Body of pancreas (tissue), 4 donors: ENCODE results near the gene CAST.

Experiments
- POLR2A ChIP-seq, 3 donors: fragments of 450-650 bp; IDR thresholded peaks; one replicate each; pipeline ENCODE4 v1.6.1; 2016; ENCODE audit warnings: antibody characterized with exemption in 3 of 3, mild to moderate bottlenecking in 2 of 3
- TF ChIP-seq, protein P1 (sequence below), 7 experiments: fragments of 450-650 bp in 4 of 7; fragments of 200-600 bp in 3 of 7; sonication (generic) in 3 of 7; IDR thresholded peaks; one replicate each; pipeline ENCODE4 v1.5.1; 2016 to 2019; ENCODE audit warnings: antibody characterized with exemption in 7 of 7

DNA sequence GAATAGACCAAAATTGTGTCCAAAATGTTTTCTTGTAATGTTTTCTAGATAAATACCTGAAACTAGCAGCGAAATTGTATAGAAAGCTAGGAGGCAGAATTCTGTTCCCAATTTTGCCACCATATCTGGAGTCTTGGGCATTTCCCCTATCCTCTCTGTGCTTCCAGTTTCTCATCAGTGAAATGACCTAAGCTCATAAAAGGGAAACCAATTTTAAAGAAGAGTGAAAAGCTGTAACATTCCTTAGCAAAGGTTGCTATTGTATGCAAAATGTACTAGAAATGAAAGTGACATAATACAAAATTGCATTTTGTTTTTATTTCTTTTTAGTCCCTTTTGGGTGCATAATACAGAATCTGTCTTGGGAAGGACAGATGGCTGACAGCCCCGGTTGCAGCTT is 36.8 kb upstream of the CAST start:
- no peak for TF ChIP-seq POLR2A (IDR thresholded peaks at IDR 0.05)
- TF ChIP-seq, protein P1, sequence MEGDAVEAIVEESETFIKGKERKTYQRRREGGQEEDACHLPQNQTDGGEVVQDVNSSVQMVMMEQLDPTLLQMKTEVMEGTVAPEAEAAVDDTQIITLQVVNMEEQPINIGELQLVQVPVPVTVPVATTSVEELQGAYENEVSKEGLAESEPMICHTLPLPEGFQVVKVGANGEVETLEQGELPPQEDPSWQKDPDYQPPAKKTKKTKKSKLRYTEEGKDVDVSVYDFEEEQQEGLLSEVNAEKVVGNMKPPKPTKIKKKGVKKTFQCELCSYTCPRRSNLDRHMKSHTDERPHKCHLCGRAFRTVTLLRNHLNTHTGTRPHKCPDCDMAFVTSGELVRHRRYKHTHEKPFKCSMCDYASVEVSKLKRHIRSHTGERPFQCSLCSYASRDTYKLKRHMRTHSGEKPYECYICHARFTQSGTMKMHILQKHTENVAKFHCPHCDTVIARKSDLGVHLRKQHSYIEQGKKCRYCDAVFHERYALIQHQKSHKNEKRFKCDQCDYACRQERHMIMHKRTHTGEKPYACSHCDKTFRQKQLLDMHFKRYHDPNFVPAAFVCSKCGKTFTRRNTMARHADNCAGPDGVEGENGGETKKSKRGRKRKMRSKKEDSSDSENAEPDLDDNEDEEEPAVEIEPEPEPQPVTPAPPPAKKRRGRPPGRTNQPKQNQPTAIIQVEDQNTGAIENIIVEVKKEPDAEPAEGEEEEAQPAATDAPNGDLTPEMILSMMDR (IDR thresholded peaks at IDR 0.05): no peak
